HCT116 (cell line): ENCODE results near the gene SLC9A9. TPM values are rescaled to one million over a fixed set of nuclear protein-coding genes. Genes with fewer than 3 reads are reported as not detected.

Source experiments
- ATAC-seq: fragments of 200-7000 bp; cut with Tn5 transposase; 2 replicates; pipeline ENCODE4 v1.9.1; 2020; ENCODE audit warnings: mild to moderate bottlenecking, moderate library complexity
- BruUV-seq: library from RNA; stranded (reverse); fragments of 400-500 nt; replicated peaks from 2 replicates; lab custom pipeline; 2021; lab: Mats Ljungman, UMichigan
- CTCF ChIA-PET: fragments of 300-600 bp; sonication (Branson Sonifier 250); formaldehyde crosslinking; loops from one replicate; lab custom pipeline; 2021; ENCODE audit warnings: antibody characterized with exemption; lab: Charles Lee
- POLR2A ChIA-PET: fragments of 300-600, 350-600 bp; sonication (Branson Sonifier 250); formaldehyde crosslinking; loops from one replicate; lab custom pipeline; 2021; ENCODE audit warnings: antibody characterized with exemption; lab: Charles Lee
- RAD21 ChIA-PET, 2 experiments: fragments of 300-600 bp; sonication (Branson Sonifier 250); formaldehyde crosslinking; loops; one replicate each; lab custom pipeline; 2023; ENCODE audit warnings: low total read pairs in 2 of 2; ENCODE audit not compliant: uncharacterized antibody in 2 of 2, unreplicated experiment in 2 of 2, low non-redundant PET in 1 of 2; lab: Charles Lee
- DNase-seq: peaks from one replicate; pipeline ENCODE4 v3.0.0-alpha.2; 2010; ENCODE audit warnings: low read depth, low spot score
- H2AFZ ChIP-seq: fragments of 200-600 bp; shearing (Covaris generic), sonication (generic); 2 replicates; pipeline ENCODE4 v1.6.1; 2017; ENCODE audit warnings: low read depth, mixed run types, mixed read lengths, antibody characterized with exemption, low read length; ENCODE audit not compliant: poor library complexity, severe bottlenecking
- H3K27ac ChIP-seq: 2 replicates; pipeline ENCODE4 v1.5.1; 2012; ENCODE audit warnings: low read depth, low read length
- H3K27me3 ChIP-seq: fragments of 200-600 bp; sonication (generic); 2 replicates; pipeline ENCODE4 v1.6.1; 2016; ENCODE audit warnings: mixed run types, low read length, mixed read lengths; ENCODE audit not compliant: insufficient read depth
- H3K36me3 ChIP-seq, 2 experiments: fragments of 200-500 bp in 1 of 2; fragments of 200-600 bp in 1 of 2; sonication (Bioruptor generic) in 1 of 2; sonication (generic) in 1 of 2; 2 replicates each; pipeline versions ENCODE4 v1.5.1 to v1.6.1; 2014 to 2016; ENCODE audit warnings: low read length in 2 of 2, inconsistent platforms in 1 of 2, mixed read lengths in 1 of 2, mixed run types in 1 of 2; ENCODE audit not compliant: insufficient read depth in 2 of 2, control insufficient read depth in 1 of 2
- H3K4me1 ChIP-seq, 2 experiments: fragments of 200-600 bp in 1 of 2; sonication (generic) in 1 of 2; 2 replicates each; pipeline versions ENCODE4 v1.5.1 to v1.6.1; 2012 to 2017; ENCODE audit warnings: low read length in 2 of 2, inconsistent platforms in 1 of 2, mild to moderate bottlenecking in 1 of 2, mixed read lengths in 1 of 2, mixed run types in 1 of 2, moderate library complexity in 1 of 2; ENCODE audit not compliant: insufficient read depth in 2 of 2, control insufficient read depth in 1 of 2
- H3K4me2 ChIP-seq: fragments of 200-600 bp; sonication (generic); 2 replicates; pipeline ENCODE4 v1.6.1; 2017; ENCODE audit warnings: mixed run types, low read length, mixed read lengths
- H3K4me3 ChIP-seq, 2 experiments: fragments of 200-600 bp in 1 of 2; sonication (generic) in 1 of 2; replicated peaks in 1 of 2; 2 replicates each; pipeline ENCODE4 v1.5.1; 2011 to 2016; ENCODE audit warnings: low read length in 2 of 2, control low read depth in 1 of 2, low read depth in 1 of 2, mild to moderate bottlenecking in 1 of 2, mixed read lengths in 1 of 2, mixed run types in 1 of 2
- H3K79me2 ChIP-seq: fragments of 200-600 bp; sonication (generic); 2 replicates; pipeline ENCODE4 v1.6.1; 2017; ENCODE audit warnings: mild to moderate bottlenecking, mixed run types, low read length, moderate library complexity, mixed read lengths; ENCODE audit not compliant: insufficient read depth
- H3K9ac ChIP-seq: fragments of 200-600 bp; sonication (generic); 2 replicates; pipeline ENCODE4 v1.6.1; 2016; ENCODE audit warnings: low read length, mixed read lengths
- H3K9me2 ChIP-seq: fragments of 200-600 bp; sonication (generic), shearing (Covaris generic); 2 replicates; pipeline ENCODE4 v1.6.1; 2017; ENCODE audit warnings: mixed run types, mild to moderate bottlenecking, moderate library complexity; ENCODE audit not compliant: insufficient read depth
- H3K9me3 ChIP-seq, 2 experiments: fragments of 200-500 bp in 1 of 2; fragments of 200-600 bp in 1 of 2; sonication (Bioruptor generic) in 1 of 2; sonication (generic) in 1 of 2; 2 replicates each; pipeline ENCODE4 v1.6.1; 2014 to 2017; ENCODE audit warnings: low read length in 2 of 2, mixed read lengths in 2 of 2, inconsistent platforms in 1 of 2, low read depth in 1 of 2, mild to moderate bottlenecking in 1 of 2, mixed run types in 1 of 2, moderate library complexity in 1 of 2; ENCODE audit not compliant: control insufficient read depth in 1 of 2, insufficient read depth in 1 of 2
- H4K20me1 ChIP-seq: fragments of 200-600 bp; sonication (generic), shearing (Covaris generic); 2 replicates; pipeline ENCODE4 v1.6.1; 2017; ENCODE audit warnings: mixed run types, mild to moderate bottlenecking, moderate library complexity; ENCODE audit not compliant: insufficient read depth
- CBX3 ChIP-seq: IDR thresholded peaks from 2 replicates; pipeline ENCODE4 v1.6.1; 2012; ENCODE audit warnings: low read depth
- CTCF ChIP-seq, 3 experiments: fragments of 200-600 bp in 1 of 3; sonication (generic) in 1 of 3; IDR thresholded peaks in 2 of 3; conservative IDR thresholded peaks in 1 of 3; 2 replicates each; pipeline ENCODE4 v1.5.1; 2012 to 2017; ENCODE audit warnings: low read depth in 2 of 3, low read length in 2 of 3, antibody characterized with exemption in 1 of 3, borderline replicate concordance in 1 of 3, control low read depth in 1 of 3, mild to moderate bottlenecking in 1 of 3, mixed read lengths in 1 of 3, mixed run types in 1 of 3, moderate library complexity in 1 of 3; ENCODE audit not compliant: insufficient read depth in 1 of 3
- EGR1 ChIP-seq: IDR thresholded peaks from 2 replicates; pipeline ENCODE4 v1.6.1; 2012; ENCODE audit warnings: low read depth
- ELF1 ChIP-seq: IDR thresholded peaks from 2 replicates; pipeline ENCODE4 v1.6.1; 2012; ENCODE audit warnings: low read depth, borderline replicate concordance
- EZH2 ChIP-seq: fragments of 200-600 bp; sonication (generic); IDR thresholded peaks from 2 replicates; pipeline ENCODE4 v1.6.1; 2017; ENCODE audit warnings: antibody characterized with exemption, mixed run types
- EZH2phosphoT487 ChIP-seq: fragments of 200-600 bp; IDR thresholded peaks from 2 replicates; pipeline ENCODE4 v1.6.1; 2018; ENCODE audit warnings: antibody characterized with exemption, borderline replicate concordance
- FOSL1 ChIP-seq: IDR thresholded peaks from 2 replicates; pipeline ENCODE4 v1.6.1; 2012; ENCODE audit warnings: low read depth
- JUND ChIP-seq: IDR thresholded peaks from 2 replicates; pipeline ENCODE4 v1.6.1; 2012
- POLR2A ChIP-seq: IDR thresholded peaks from 2 replicates; pipeline ENCODE4 v1.7.0; 2011; ENCODE audit warnings: borderline replicate concordance; ENCODE audit not compliant: insufficient read depth, insufficient read length; ENCODE audit errors: extremely low read depth
- RAD21 ChIP-seq: IDR thresholded peaks from 2 replicates; pipeline ENCODE4 v1.6.1; 2012; ENCODE audit warnings: low read depth, mild to moderate bottlenecking
- SIN3A ChIP-seq: IDR thresholded peaks from 2 replicates; pipeline ENCODE4 v1.6.1; 2012; ENCODE audit warnings: low read depth
- SP1 ChIP-seq: IDR thresholded peaks from 2 replicates; pipeline ENCODE4 v1.6.1; 2012; ENCODE audit warnings: low read depth
- SRF ChIP-seq: IDR thresholded peaks from 2 replicates; pipeline ENCODE4 v1.6.1; 2012; ENCODE audit warnings: low read depth
- TCF7L2 ChIP-seq: IDR thresholded peaks from 2 replicates; pipeline ENCODE4 v1.7.0; 2011; ENCODE audit warnings: borderline replicate concordance, inconsistent platforms; ENCODE audit not compliant: insufficient read depth, insufficient read length; ENCODE audit errors: extremely low read depth
- YY1 ChIP-seq: IDR thresholded peaks from 2 replicates; pipeline ENCODE4 v1.6.1; 2011; ENCODE audit warnings: low read length, low read depth, moderate library complexity, mild to moderate bottlenecking; ENCODE audit not compliant: insufficient replicate concordance; ENCODE audit errors: extremely low read depth
- ZBTB33 ChIP-seq: IDR thresholded peaks from 2 replicates; pipeline ENCODE4 v1.6.1; 2011; ENCODE audit warnings: mild to moderate bottlenecking, low read length, moderate library complexity; ENCODE audit not compliant: insufficient replicate concordance; ENCODE audit errors: extremely low read depth
- ZFX ChIP-seq: fragments of 450-650 bp; IDR thresholded peaks from 2 replicates; pipeline ENCODE4 v1.6.1; 2017
- intact Hi-C: fragments of 100-400 bp; cut with micrococcal nuclease; formaldehyde crosslinking; loops from 2 replicates; pipeline ENCODE4 v1.10.0; 2022
- total RNA-seq: library from RNA; stranded (reverse); gene quantifications from one replicate; pipeline ENCODE4 v1.2.1, GENCODE V29; 2021; ENCODE audit not compliant: unreplicated experiment
- TF ChIP-seq, protein P1 (sequence below): IDR thresholded peaks from 2 replicates; pipeline ENCODE4 v1.6.1; 2012
- TF ChIP-seq, protein P2 (sequence below): IDR thresholded peaks from 2 replicates; pipeline ENCODE4 v1.6.1; 2012

The SLC9A9 gene
- total RNA-seq, 1 experiment from 2014 or later, result 0.20 TPM

DNA sequence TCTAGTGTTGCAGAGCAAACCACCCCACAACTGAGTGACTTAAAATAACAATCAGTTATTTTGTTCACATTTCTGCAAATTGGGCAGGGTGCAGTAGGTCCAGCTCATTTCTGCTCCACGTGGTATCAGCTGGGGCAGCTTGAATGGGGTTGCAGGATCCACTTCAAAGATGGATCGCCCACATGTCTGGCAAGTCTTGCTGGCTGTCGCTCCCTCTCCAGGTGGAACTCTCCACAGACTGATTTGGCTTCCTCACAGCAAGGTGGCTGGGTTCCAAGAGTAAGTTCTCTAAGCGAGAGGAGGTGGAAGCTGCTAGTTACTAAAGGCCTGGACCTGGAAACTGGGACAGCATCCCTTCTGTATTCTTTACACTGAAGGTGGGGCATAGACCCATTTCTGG lies 213.3 kb downstream of the SLC9A9 start:
- no peaks in the 10 kb centered on the region for H3K9me2 ChIP-seq
- POLR2A ChIA-PET, result no interaction called here
- no peak overlapping the region for H3K4me3 ChIP-seq
- no peak overlapping the region for H2AFZ ChIP-seq
- no peaks in the 10 kb centered on the region for H3K36me3 ChIP-seq
- CTCF ChIA-PET, result no interaction called here
- TF ChIP-seq CTCF (IDR thresholded peaks at IDR 0.05 in 2 of 3, conservative IDR thresholded peaks at IDR 0.05 in 1 of 3; ENCODE audit: borderline replicate concordance in 1 of 3, insufficient read depth in 1 of 3, low read depth in 2 of 3, low read length in 2 of 3), result no peak
- TF ChIP-seq RAD21, result no peak
- no peak for TF ChIP-seq YY1
- no peak for TF ChIP-seq EZH2
- no peak for TF ChIP-seq SRF
- no peak for TF ChIP-seq ELF1
- TF ChIP-seq ZBTB33, result no peak
- TF ChIP-seq, protein P1, sequence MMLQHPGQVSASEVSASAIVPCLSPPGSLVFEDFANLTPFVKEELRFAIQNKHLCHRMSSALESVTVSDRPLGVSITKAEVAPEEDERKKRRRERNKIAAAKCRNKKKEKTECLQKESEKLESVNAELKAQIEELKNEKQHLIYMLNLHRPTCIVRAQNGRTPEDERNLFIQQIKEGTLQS, result no peak
- no peak for TF ChIP-seq EGR1
- no peak for TF ChIP-seq EZH2phosphoT487
- TF ChIP-seq, protein P2, sequence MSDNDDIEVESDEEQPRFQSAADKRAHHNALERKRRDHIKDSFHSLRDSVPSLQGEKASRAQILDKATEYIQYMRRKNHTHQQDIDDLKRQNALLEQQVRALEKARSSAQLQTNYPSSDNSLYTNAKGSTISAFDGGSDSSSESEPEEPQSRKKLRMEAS, result no peak
- TF ChIP-seq POLR2A, result no peak
- TF ChIP-seq SIN3A, result no peak
- TF ChIP-seq TCF7L2, result no peak
- TF ChIP-seq ZFX, result no peak
- TF ChIP-seq FOSL1, result no peak
- no peak for TF ChIP-seq CBX3
- TF ChIP-seq SP1, result no peak
- TF ChIP-seq JUND, result no peak
- BruUV-seq, result no TSS peak
- no peaks in the 10 kb centered on the region for H3K79me2 ChIP-seq
- no peaks in the 10 kb centered on the region for H4K20me1 ChIP-seq
- no peak overlapping the region for H3K27ac ChIP-seq
- H3K4me1 ChIP-seq, result no peaks in the 10 kb centered on the region
- no peak overlapping the region for H3K4me2 ChIP-seq
- ATAC-seq (no peak), DNase-seq (no peak)
- H3K9me3 ChIP-seq, result no peaks in the 10 kb centered on the region; a peak in 1 of 4 replicates
- intact Hi-C loops, result no loop called here
- RAD21 ChIA-PET, result no interaction called here
- H3K27me3 ChIP-seq, result no peaks in the 10 kb centered on the region
- no peak overlapping the region for H3K9ac ChIP-seq
